Liver (tissue), 9 donors: ENCODE results near the gene DCC. TPM values are rescaled to one million over a fixed set of nuclear protein-coding genes. Genes with fewer than 3 reads are reported as not detected.
A peak's percentile ranks its signal among the peaks of the same experiment; 100 is the strongest.

Source experiments
- DNase-seq: peaks from one replicate; pipeline ENCODE4 v3.0.0-alpha.2; 2017; ENCODE audit warnings: low spot score
- H3K27ac ChIP-seq, 2 donors: one replicate each; pipeline ENCODE4 v1.7.0; 2013; ENCODE audit warnings: inconsistent platforms in 2 of 2, low read length in 2 of 2, control low read depth in 1 of 2, low read depth in 1 of 2, mild to moderate bottlenecking in 1 of 2
- H3K27me3 ChIP-seq, 4 donors: one replicate each; pipeline versions ENCODE4 v1.6.1 to v1.7.0; 2013; ENCODE audit warnings: low read length in 3 of 4, inconsistent platforms in 1 of 4, mild to moderate bottlenecking in 1 of 4, moderate library complexity in 1 of 4; ENCODE audit not compliant: control insufficient read depth in 4 of 4, insufficient read depth in 4 of 4
- H3K36me3 ChIP-seq, 4 donors: one replicate each; pipeline versions ENCODE4 v1.6.1 to v1.7.0; 2013; ENCODE audit warnings: low read length in 3 of 4, mild to moderate bottlenecking in 3 of 4, low read depth in 1 of 4, moderate library complexity in 1 of 4; ENCODE audit not compliant: control insufficient read depth in 4 of 4, insufficient read depth in 3 of 4
- H3K4me1 ChIP-seq, 4 donors: one replicate each; pipeline versions ENCODE4 v1.6.1 to v1.7.0; 2013; ENCODE audit warnings: low read length in 3 of 4, mild to moderate bottlenecking in 3 of 4, moderate library complexity in 1 of 4; ENCODE audit not compliant: control insufficient read depth in 4 of 4, insufficient read depth in 4 of 4
- H3K4me3 ChIP-seq, 3 donors: one replicate each; pipeline versions ENCODE4 v1.6.1 to v1.7.0; 2013; ENCODE audit warnings: low read length in 3 of 3, control low read depth in 1 of 3, low read depth in 1 of 3, mild to moderate bottlenecking in 1 of 3
- H3K9ac ChIP-seq, 2 donors: one replicate each; pipeline ENCODE4 v1.7.0; 2013; ENCODE audit warnings: low read length in 2 of 2, mild to moderate bottlenecking in 2 of 2, moderate library complexity in 2 of 2, control low read depth in 1 of 2, low read depth in 1 of 2
- H3K9me3 ChIP-seq, 4 donors: one replicate each; pipeline versions ENCODE4 v1.6.1 to v1.7.0; 2013; ENCODE audit warnings: low read length in 3 of 4; ENCODE audit not compliant: control insufficient read depth in 4 of 4
- CTCF ChIP-seq: fragments of 150-350 bp; IDR thresholded peaks from 2 replicates; pipeline ENCODE4 v1.5.1; 2017; ENCODE audit warnings: improper control_type of control experiment, low read depth, low read length; ENCODE audit not compliant: missing input control
- EGR1 ChIP-seq, 2 donors: IDR thresholded peaks; 2 replicates each; pipeline ENCODE4 v1.6.1; 2016 to 2018; ENCODE audit warnings: antibody characterized with exemption in 2 of 2, low read depth in 2 of 2
- FOXA1 ChIP-seq: IDR thresholded peaks from 2 replicates; pipeline ENCODE4 v1.6.1; 2016; ENCODE audit warnings: antibody characterized with exemption
- FOXA2 ChIP-seq: IDR thresholded peaks from 2 replicates; pipeline ENCODE4 v1.6.1; 2016; ENCODE audit warnings: antibody characterized with exemption
- GABPA ChIP-seq, 2 donors: IDR thresholded peaks in 1 of 2; conservative IDR thresholded peaks in 1 of 2; 2 replicates each; pipeline ENCODE4 v1.6.1; 2016; ENCODE audit warnings: antibody characterized with exemption in 2 of 2, mild to moderate bottlenecking in 1 of 2, moderate library complexity in 1 of 2
- HNF4A ChIP-seq, 2 donors: conservative IDR thresholded peaks; 2 replicates each; pipeline ENCODE4 v1.6.1; 2016; ENCODE audit warnings: antibody characterized with exemption in 2 of 2, mild to moderate bottlenecking in 2 of 2
- HNF4G ChIP-seq: IDR thresholded peaks from 2 replicates; pipeline ENCODE4 v1.6.1; 2016; ENCODE audit warnings: antibody characterized with exemption
- MAX ChIP-seq: IDR thresholded peaks from 2 replicates; pipeline ENCODE4 v1.6.1; 2016; ENCODE audit warnings: antibody characterized with exemption
- RAD21 ChIP-seq, 2 donors: IDR thresholded peaks; 2 replicates each; pipeline ENCODE4 v1.6.1; 2016; ENCODE audit warnings: antibody characterized with exemption in 2 of 2, mild to moderate bottlenecking in 2 of 2
- SP1 ChIP-seq: IDR thresholded peaks from 2 replicates; pipeline ENCODE4 v1.6.1; 2018; ENCODE audit warnings: antibody characterized with exemption, mild to moderate bottlenecking
- TAF1 ChIP-seq: conservative IDR thresholded peaks from 2 replicates; pipeline ENCODE4 v1.6.1; 2016; ENCODE audit warnings: antibody characterized with exemption, mild to moderate bottlenecking
- YY1 ChIP-seq: IDR thresholded peaks from 2 replicates; pipeline ENCODE4 v1.6.1; 2016; ENCODE audit warnings: antibody characterized with exemption, mild to moderate bottlenecking
- ZBTB33 ChIP-seq: IDR thresholded peaks from 2 replicates; pipeline ENCODE4 v1.6.1; 2016; ENCODE audit warnings: antibody characterized with exemption
- WGBS: extraction: QIAGEN DNeasy Blood & Tissue Kit; methylation state at CpG from one replicate; pipeline ENCODE4 v1.1.7; 2013; 5-methylcytosine and 5-hydroxymethylcytosine counted together
- polyA plus RNA-seq, 2 donors: library from polyadenylated mRNA; stranded (reverse) in 1 of 2; unstranded in 1 of 2; fragments of 200-250 nt in 1 of 2; fragments of >200 nt in 1 of 2; fragmentation: Nextera tagmentation in 1 of 2; extraction: Ambion mirVana in 1 of 2; gene quantifications; one replicate each; pipeline versions ENCODE4 v1.2.1 to v1.2.3, GENCODE V29; 2013 to 2015
- total RNA-seq, 2 donors: library from RNA; depleted of rRNA; stranded (reverse); fragments of >200 nt; gene quantifications; one replicate each; pipeline ENCODE4 v1.2.3, GENCODE V29; 2014
- donor health status: healthy.
- donor health status: healthy.
- donor health status: healthy.
- donor health status: healthy.
- donor health status: healthy.

The DCC gene
- total and polyA plus RNA-seq, 4 donors: under 0.01 to 0.03 TPM; not detected in 2

GRCh38 chr18:52691841-52692240, 351.8 kb downstream of the DCC start:
- Histone ChIP-seq H3K4me3 (no peak overlapping the region), H3K9me3 (no peaks in the 10 kb centered on the region), H3K27me3 (peaks cover 0 to 5% (median 0%) of the 10 kb centered on the region in 4 donors), H3K36me3 (no peaks in the 10 kb centered on the region), H3K4me1 (no peaks in the 10 kb centered on the region), H3K9ac (no peak overlapping the region), H3K27ac (no peak overlapping the region)
- DNase-seq: no peak
- TF ChIP-seq CTCF: no peak
- no peak for TF ChIP-seq FOXA1
- TF ChIP-seq EGR1 (IDR thresholded peaks at IDR 0.05; ENCODE audit: low read depth in 2 of 2): no peak
- TF ChIP-seq RAD21 (IDR thresholded peaks at IDR 0.05): no peak
- TF ChIP-seq MAX: no peak
- TF ChIP-seq HNF4A (conservative IDR thresholded peaks at IDR 0.05): no peak

GRCh38 chr18:52694804-52695203, 354.8 kb downstream of the DCC start:
- no peak for DNase-seq
- Histone ChIP-seq H3K4me3 (no peak overlapping the region), H3K4me1 (no peaks in the 10 kb centered on the region), H3K27me3 (peaks cover 0 to 8% (median 0%) of the 10 kb centered on the region in 4 donors), H3K9me3 (no peaks in the 10 kb centered on the region), H3K36me3 (no peaks in the 10 kb centered on the region), H3K27ac (no peak overlapping the region), H3K9ac (no peak overlapping the region)
- WGBS: 64% methylated on average over 1 of the region's 1 CpG
- TF ChIP-seq RAD21 (IDR thresholded peaks at IDR 0.05) (peak; percentile 13 to 37), SP1 (no peak)

- no peaks in the 10 kb centered on the region for H3K4me1 ChIP-seq
Measured at GRCh38 chr18:52700116-52700515, 360.1 kb downstream of the DCC start.

More at GRCh38 chr18:52700116-52700515, 360.1 kb downstream of the DCC start:
- H3K9me3 ChIP-seq: no peaks in the 10 kb centered on the region
- no peak for DNase-seq
- H3K27ac ChIP-seq: no peak overlapping the region
- no peaks in the 10 kb centered on the region for H3K36me3 ChIP-seq
- no peak overlapping the region for H3K9ac ChIP-seq
- no peak overlapping the region for H3K4me3 ChIP-seq
- H3K27me3 ChIP-seq: peaks cover 0 to 4% (median 0%) of the 10 kb centered on the region in 4 donors
- TF ChIP-seq HNF4G: no peak
- TF ChIP-seq ZBTB33: no peak
- no peak for TF ChIP-seq HNF4A (conservative IDR thresholded peaks at IDR 0.05)
- TF ChIP-seq GABPA (IDR thresholded peaks at IDR 0.05 in 1 of 2, conservative IDR thresholded peaks at IDR 0.05 in 1 of 2): no peak
- no peak for TF ChIP-seq YY1
- no peak for TF ChIP-seq RAD21 (IDR thresholded peaks at IDR 0.05)
- TF ChIP-seq EGR1 (IDR thresholded peaks at IDR 0.05; ENCODE audit: low read depth in 2 of 2): no peak
- TF ChIP-seq TAF1: no peak
- TF ChIP-seq FOXA2: no peak
- TF ChIP-seq SP1: no peak
- 88% methylated on average over 9 of the region's 9 CpGs for WGBS
